Right lobe of liver (tissue), 6 donors: ENCODE results near the gene DIS3L2. TPM values are rescaled to one million over a fixed set of nuclear protein-coding genes. Genes with fewer than 3 reads are reported as not detected.

Experiments used
- ATAC-seq, 4 donors: fragments of 200-7000 bp; cut with Tn5 transposase; one replicate each; pipeline ENCODE4 v1.9.1; 2020; ENCODE audit warnings: mild to moderate bottlenecking in 4 of 4, moderate library complexity in 4 of 4
- DNase-seq, 3 donors: peaks; one replicate each; pipeline ENCODE4 v3.0.0-alpha.2; 2020
- H3K27ac ChIP-seq, 3 donors: fragments of 200-600 bp; one replicate each; pipeline ENCODE4 v1.8.0; 2022
- H3K27me3 ChIP-seq, 2 donors: fragments of 200-600 bp; one replicate each; pipeline ENCODE4 v1.8.0; 2022
- H3K36me3 ChIP-seq, 4 donors: fragments of 200-600 bp; sonication (generic) in 1 of 4; one replicate each; pipeline versions ENCODE4 v1.5.1 to v1.8.0; 2017 to 2022; ENCODE audit warnings: control low read depth in 1 of 4
- H3K4me1 ChIP-seq, 4 donors: fragments of 200-600 bp; sonication (generic) in 1 of 4; one replicate each; pipeline versions ENCODE4 v1.5.1 to v1.8.0; 2017 to 2022; ENCODE audit warnings: control low read depth in 1 of 4
- H3K4me3 ChIP-seq, 3 donors: fragments of 200-600 bp; one replicate each; pipeline ENCODE4 v1.8.0; 2022
- H3K9me3 ChIP-seq, 4 donors: fragments of 200-600 bp; sonication (generic) in 1 of 4; one replicate each; pipeline versions ENCODE4 v1.5.1 to v1.8.0; 2017 to 2022; ENCODE audit warnings: control low read depth in 1 of 4
- POLR2A ChIP-seq: fragments of 450-650 bp; IDR thresholded peaks from one replicate; pipeline ENCODE4 v1.6.1; 2017; ENCODE audit warnings: antibody characterized with exemption, mild to moderate bottlenecking
- WGBS: methylation state at CpG from one replicate; pipeline ENCODE4 v1.1.6; 2018; ENCODE audit warnings: low coverage, low lambda C conversion rate; ENCODE audit not compliant: insufficient coverage; ENCODE audit errors: missing lambda C conversion rate; 5-methylcytosine and 5-hydroxymethylcytosine counted together
- intact Hi-C, 2 donors: fragments of 100-400 bp; cut with DNase I; formaldehyde crosslinking; loops; one replicate each; pipeline versions ENCODE4 v1.11.2 to v1.14.1; 2022
- total RNA-seq, 6 experiments: library from RNA; depleted of rRNA in 2 of 6; stranded (reverse); fragments of >200 nt in 2 of 6; fragmentation: NEBNext Ultra II Directional in 3 of 6; extraction: Animal tissue kit (Norgen Biotek cat#: 25700) in 3 of 6; gene quantifications; one replicate each; pipeline versions ENCODE4 v1.1.0 to v1.2.4, GENCODE V29; 2016 to 2023
- TF ChIP-seq, protein P1 (sequence below), 4 donors: fragments of 200-600 bp in 3 of 4; fragments of 450-650 bp in 1 of 4; IDR thresholded peaks; one replicate each; pipeline versions ENCODE4 v1.5.1 to v1.8.0; 2016 to 2022; ENCODE audit warnings: antibody characterized with exemption in 4 of 4, mild to moderate bottlenecking in 2 of 4
- donor health status: DM: no; HTN: yes; CAD: no.
- donor health status: DM: no; HTN: no; CAD: no.
- donor health status: DM: no; HTN: no; CAD: no.
- donor health status: DM: no; HTN: yes; CAD: no.
- donor health status: DM: no; HTN: yes; CAD: no.

The DIS3L2 gene
- total RNA-seq, 6 experiments from 2014 or later, result 8.1 to 22.3 (median 16.7) TPM

DNA sequence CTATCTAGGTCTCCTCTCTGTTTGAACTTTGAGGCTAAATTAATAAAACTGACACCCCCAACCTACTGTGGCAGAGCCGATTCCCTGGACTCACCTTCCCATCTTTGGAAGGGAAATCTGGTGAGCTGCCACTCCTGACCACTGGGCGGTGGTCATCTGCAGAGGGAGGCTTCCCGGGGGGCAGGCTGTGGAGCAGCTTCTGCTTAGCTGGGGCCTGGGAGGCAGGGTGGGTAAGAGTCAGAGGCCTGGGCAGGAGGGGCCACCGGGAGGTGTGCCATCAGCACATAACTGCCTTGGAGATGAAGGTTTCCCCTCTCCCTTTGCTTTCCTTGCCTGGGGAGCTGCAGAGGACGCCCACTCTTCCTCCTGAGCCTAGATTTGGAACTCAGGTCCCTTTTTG, 33.0 kb upstream of the DIS3L2 start:
- TF ChIP-seq, protein P1, sequence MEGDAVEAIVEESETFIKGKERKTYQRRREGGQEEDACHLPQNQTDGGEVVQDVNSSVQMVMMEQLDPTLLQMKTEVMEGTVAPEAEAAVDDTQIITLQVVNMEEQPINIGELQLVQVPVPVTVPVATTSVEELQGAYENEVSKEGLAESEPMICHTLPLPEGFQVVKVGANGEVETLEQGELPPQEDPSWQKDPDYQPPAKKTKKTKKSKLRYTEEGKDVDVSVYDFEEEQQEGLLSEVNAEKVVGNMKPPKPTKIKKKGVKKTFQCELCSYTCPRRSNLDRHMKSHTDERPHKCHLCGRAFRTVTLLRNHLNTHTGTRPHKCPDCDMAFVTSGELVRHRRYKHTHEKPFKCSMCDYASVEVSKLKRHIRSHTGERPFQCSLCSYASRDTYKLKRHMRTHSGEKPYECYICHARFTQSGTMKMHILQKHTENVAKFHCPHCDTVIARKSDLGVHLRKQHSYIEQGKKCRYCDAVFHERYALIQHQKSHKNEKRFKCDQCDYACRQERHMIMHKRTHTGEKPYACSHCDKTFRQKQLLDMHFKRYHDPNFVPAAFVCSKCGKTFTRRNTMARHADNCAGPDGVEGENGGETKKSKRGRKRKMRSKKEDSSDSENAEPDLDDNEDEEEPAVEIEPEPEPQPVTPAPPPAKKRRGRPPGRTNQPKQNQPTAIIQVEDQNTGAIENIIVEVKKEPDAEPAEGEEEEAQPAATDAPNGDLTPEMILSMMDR (IDR thresholded peaks at IDR 0.05), result no peak
- TF ChIP-seq POLR2A, result no peak
- Histone ChIP-seq H3K36me3 (no peaks in the 10 kb centered on the region), H3K27ac (no peak overlapping the region), H3K9me3 (no peaks in the 10 kb centered on the region), H3K4me3 (no peak overlapping the region), H3K27me3 (peaks cover 3 to 6% of the 10 kb centered on the region in 2 donors), H3K4me1 (peaks cover 0 to 20% (median 10%) of the 10 kb centered on the region in 4 donors)
- WGBS, result 70% methylated on average over 2 of the region's 5 CpGs
- DNase-seq (peak in 1 of 3 donors; percentile 36), ATAC-seq (no peak)
- intact Hi-C loops, result loop anchor here in 1 of 2 donors (10.0 kb wide), 2 partner anchors 206 to 396 kb away; no protein-coding TSS in a partner anchor

DNA sequence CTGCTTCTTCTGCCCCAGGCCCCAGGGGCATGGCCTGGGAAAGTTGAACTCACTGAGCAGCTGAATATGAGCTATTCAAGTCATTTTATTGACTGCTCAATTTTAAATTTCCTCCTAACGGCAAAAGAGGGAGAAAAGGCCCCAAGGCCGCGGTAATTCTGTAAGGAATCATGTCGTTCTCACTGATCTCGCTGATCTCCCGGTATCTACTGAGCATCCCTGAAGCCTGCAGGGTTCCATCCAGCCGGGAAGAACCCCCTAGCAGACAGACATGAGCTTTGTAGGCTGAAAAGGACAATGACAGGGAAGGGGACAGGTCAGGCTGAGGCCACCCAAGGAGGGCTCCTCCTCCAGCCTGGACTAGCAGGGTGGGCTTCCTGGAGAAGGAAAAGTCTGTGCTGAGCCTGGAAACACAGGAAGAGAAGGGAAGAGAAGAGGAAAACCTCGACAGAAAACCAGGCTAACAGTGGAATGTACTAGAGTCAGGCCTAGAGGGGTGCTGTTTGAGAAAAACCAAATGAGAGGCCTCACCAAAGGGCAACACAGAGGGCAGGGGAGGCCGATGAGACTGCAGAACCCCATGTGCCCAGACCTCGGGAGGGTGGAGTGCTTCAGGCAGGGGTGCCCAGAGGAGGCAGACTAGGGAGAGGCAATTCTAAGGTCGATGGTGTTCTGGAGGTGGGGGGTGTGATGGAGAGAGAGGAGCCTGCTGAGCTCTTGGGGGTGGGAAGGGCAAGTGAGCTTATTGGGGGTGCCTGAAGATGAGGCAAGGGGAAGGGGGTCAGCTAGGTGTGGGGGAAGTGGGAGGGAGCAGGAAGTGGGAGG, 32.4 kb upstream of the DIS3L2 start:
- no peak overlapping the region for H3K27ac ChIP-seq
- no peak overlapping the region for H3K4me3 ChIP-seq
- peaks cover 3 to 6% of the 10 kb centered on the region in 2 donors for H3K27me3 ChIP-seq
- TF ChIP-seq POLR2A, result no peak
- TF ChIP-seq, protein P1 (IDR thresholded peaks at IDR 0.05), result no peak
- ATAC-seq (no peak), DNase-seq (peak in 1 of 3 donors; percentile 23)
- no peaks in the 10 kb centered on the region for H3K9me3 ChIP-seq
- H3K4me1 ChIP-seq, result peaks cover 0 to 20% (median 10%) of the 10 kb centered on the region in 4 donors
- intact Hi-C loops, result loop anchor here in 1 of 2 donors (10.0 kb wide), 2 partner anchors 206 to 396 kb away; no protein-coding TSS in a partner anchor
- H3K36me3 ChIP-seq, result no peaks in the 10 kb centered on the region
- 48% methylated on average over 7 of the region's 11 CpGs for WGBS

DNA sequence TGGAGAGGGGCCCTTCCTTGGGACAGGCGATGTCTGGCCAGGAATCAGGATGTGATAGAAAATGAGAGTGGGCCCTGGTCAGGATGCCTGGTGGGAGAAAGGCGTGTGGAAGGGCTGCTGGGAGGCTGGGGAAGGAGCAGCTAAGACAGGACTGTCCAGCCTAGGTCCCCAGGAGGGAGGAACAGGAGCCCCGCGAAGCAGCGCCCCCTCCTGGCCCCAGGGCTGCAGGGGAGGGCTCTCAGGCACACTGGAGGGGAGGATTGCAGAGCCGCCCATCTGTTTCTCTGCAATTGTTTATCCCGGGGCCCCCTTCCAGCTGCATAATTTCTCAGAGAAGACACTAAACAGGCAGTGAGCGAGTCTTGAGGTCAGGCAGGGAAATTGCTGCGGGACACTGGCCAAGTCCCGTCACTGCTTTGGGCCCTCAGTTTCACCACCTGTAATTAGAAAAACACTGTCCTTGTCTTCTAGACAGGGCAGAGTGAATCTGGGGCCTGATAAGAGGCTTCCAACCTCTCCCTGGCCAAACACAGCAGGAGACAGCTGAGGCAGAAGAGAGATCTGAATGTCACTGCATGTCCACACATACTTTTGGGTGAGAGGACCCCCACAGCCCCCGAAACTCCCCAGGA, 31.4 kb upstream of the DIS3L2 start:
- Histone ChIP-seq H3K27me3 (peaks cover 3 to 6% of the 10 kb centered on the region in 2 donors), H3K4me1 (peaks cover 0 to 17% (median 8%) of the 10 kb centered on the region in 4 donors), H3K27ac (no peak overlapping the region), H3K9me3 (no peaks in the 10 kb centered on the region), H3K4me3 (no peak overlapping the region), H3K36me3 (no peaks in the 10 kb centered on the region)
- no peak for ATAC-seq
- intact Hi-C loops, result loop anchor here in 1 of 2 donors (10.0 kb wide), 2 partner anchors 205 to 395 kb away; no protein-coding TSS in a partner anchor
- peak in 1 of 3 donors; percentile 36 for DNase-seq
- 57% methylated on average over 5 of the region's 11 CpGs for WGBS
- TF ChIP-seq POLR2A, result no peak
- TF ChIP-seq, protein P1 (IDR thresholded peaks at IDR 0.05), result peak in 2 of 4 donors; percentile 3 to 11

DNA sequence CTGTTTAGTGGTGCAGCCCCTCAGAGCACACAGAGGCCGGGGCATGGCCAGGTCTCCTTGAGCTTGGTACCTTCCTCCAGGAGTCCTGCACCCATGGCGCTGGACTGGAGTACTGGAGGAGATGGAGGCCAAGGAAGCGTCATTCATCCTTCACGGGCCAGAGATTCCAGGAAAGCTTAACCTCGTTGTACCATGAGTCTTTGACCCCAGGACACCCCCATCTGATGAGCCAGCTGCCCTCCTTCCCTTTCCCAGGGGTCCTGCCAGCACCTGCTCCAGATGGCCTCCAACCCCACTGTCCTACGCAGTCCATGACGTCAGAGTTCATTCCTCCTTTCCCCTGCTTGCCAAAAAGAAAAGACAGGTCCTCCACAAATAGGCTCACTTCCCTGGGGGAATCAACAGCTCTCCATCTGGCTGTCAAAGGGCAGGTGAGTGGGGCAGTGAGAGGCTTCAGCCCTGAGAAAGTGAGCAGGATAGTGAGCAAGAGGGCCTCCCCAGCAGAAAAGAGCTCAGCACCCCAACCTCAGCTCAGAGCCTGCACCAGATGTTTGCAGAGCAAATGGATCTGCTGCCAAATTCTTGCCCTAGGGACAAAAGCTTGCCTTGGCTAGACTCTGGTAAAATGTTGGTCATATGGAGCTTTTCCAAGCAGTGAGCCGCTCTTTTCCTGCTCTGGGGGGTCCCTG, 30.8 kb upstream of the DIS3L2 start:
- 53% methylated on average over 5 of the region's 8 CpGs for WGBS
- intact Hi-C loops, result no loop called here
- peaks cover 1 to 3% of the 10 kb centered on the region in 2 donors for H3K27me3 ChIP-seq
- H3K4me3 ChIP-seq, result no peak overlapping the region
- peak in 1 of 3 donors; percentile 28 for DNase-seq
- H3K27ac ChIP-seq, result no peak overlapping the region
- no peaks in the 10 kb centered on the region for H3K9me3 ChIP-seq
- ATAC-seq, result no peak
- H3K36me3 ChIP-seq, result no peaks in the 10 kb centered on the region
- peaks cover 0 to 11% (median 5%) of the 10 kb centered on the region in 4 donors for H3K4me1 ChIP-seq
- TF ChIP-seq POLR2A, result no peak
- TF ChIP-seq, protein P1 (IDR thresholded peaks at IDR 0.05), result no peak
